GM19043 (cell line): ENCODE data around the gene ASCC3.
"Not testable (repeated sequence)": the region's sequence is repeated elsewhere in the genome, so short reads cannot be mapped to it uniquely, and the experiment has no call there.

Experiments used
- ATAC-seq: cut with Tn5 transposase; IDR thresholded peaks from one replicate; pipeline ENCODE4 v1.9.1; 2021; ENCODE audit warnings: low read depth; ENCODE audit not compliant: unreplicated experiment

The ASCC3 gene

DNA sequence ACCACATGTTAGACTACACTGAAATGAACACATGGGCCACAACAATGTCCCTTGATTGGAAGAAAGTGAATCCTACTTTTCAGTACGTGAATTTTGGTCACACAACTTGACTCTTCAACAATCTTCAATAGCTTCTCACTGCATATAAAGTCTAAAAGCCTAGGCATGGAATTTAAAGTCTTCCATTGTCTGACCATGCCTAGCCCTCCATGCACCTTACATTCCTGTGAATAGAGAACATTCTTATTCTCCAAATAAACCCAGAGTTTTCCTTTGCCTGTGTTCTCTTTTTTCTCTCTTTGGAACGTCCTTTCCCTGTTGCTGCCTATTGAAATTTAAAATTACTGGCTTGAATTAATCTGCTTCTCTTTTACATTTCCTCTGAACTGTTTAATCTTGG lies 207.5 kb downstream of the ASCC3 start:
- no peak for ATAC-seq

DNA sequence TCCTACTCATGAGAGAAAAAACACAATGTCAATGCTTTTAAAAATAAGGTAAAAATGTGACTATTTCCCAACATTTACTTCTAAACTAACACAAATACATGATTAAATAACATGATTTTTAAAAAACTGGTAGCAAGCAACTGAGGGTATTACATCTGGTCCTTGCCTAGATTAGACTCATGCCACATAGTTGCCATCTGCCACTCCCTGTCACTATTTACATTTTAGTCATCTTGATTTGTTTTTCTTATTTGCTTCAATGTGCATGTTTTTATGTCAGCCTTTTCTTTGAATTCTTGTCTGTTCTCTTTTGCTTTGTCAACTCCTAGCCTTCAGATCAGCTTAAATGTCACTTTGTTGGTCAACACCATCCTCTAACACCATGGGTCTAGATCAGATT lies 209.4 kb downstream of the ASCC3 start:
- no peak for ATAC-seq

DNA sequence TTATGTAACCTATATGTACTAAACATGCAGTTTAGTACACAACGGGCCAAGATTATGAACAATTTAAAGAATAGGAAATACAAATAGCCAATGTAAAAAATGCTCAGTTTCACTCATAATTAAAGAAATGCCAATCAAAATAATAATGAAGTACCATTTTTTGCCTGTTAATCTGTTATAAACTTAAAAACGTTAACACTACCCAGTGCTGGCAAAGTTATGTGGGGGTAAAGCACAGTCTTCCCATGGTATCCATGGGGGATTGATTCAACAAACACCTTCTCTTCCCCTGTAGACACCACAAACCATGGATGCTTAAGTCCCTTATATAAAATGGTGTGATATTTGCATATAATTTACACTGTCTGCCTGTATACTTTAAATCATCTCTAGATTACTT lies 211.1 kb downstream of the ASCC3 start:
- ATAC-seq, result no peak

DNA sequence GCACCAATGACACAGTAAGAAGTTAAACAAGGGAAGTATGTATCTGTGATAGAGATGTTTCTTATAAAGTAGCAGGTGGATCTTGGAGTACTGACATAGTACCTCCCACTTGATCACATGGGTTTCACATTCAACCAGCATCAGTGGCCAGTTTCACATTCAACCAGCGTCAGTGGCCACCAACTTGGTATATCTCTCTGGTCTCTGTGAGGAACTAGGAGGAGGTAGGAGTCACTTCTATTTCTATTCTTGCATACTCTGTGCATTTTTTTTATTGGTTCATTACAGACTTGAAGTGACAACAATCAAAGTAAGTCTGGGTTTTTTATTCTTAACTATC lies 216.1 kb downstream of the ASCC3 start:
- ATAC-seq, result peak; percentile 97

DNA sequence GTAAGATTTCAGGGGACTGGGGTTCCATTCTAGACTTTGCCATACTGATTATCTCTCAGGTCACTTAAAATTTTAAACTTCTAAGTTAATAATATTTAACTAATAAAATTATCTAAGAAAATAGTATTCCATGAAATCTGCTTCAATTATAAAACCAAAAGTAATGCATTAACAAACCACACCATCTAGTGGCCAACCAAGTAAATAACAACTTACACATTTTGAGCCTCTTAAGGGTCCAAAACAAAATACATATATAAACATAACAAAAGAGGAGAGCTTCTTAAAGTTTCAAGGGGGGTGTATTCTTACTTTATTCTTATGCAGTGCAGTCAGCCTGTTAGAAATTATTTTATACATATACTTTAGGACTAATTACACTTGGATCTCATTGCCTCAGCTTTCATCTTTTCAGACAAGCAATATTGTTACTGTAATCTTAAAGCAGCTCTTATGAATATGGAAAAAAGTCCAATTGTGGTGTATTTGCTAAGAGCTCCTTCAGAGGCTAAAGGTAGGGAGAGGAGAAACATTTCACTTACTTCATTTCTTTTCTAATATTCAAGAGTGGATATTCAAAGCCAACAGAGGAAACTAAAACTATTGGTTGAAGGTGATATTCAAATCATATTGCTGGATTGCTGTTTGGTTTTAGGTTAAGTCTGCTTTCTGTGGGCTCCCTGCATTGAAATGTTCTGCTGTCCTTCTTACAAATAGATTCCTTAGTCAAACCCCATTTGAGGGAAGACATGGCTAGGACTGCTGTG lies 216.7 kb downstream of the ASCC3 start:
- peak; percentile 26 for ATAC-seq

DNA sequence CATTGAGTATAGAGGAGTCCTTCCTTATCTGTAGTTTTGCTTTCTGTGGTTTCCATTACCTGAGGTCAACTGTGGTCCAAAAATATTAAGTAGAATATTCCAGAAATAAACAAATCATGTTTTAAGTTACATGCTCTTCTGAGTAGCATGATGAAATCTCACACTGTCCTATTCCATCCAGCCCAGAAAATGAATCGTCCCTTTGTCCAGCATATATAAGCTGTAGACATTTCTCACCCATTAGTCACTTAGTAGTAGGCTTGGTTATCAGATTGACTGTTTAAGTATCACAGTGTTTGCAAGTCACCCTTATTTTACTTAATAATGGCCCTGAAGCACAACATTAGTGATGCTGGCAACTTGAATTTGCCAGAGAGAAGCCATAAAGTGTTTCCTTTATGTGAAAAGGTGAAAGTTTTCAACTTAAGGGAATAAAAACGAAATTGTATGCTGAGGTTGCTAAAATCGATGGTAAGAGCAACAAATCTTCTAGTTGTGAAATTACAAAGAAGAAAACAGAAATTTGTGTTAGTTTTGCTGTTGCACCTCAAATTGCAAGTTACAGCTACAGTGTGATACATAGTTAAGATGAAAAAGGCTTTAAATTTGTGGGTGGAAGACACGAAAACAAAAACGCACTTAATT lies 217.8 kb downstream of the ASCC3 start:
- ATAC-seq, result no peak

DNA sequence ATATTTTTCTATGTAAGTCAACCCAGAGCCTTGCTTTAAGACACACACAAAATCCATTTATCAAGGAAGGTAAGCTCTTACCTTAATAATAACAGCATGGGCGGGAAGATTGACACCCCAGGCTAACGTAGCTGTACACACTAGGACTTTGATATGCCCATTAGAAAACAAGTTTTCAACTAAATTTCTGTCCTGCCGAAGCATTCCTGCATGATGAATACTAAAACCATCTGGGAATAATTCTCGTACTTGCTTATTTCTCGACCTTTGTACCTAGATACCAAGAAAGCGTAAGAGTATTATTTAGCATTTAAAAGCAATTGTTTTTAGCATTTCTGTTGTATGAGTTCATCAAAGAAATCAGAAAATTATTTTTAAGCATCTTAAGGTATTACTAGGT lies 218.9 kb downstream of the ASCC3 start:
- no peak for ATAC-seq

DNA sequence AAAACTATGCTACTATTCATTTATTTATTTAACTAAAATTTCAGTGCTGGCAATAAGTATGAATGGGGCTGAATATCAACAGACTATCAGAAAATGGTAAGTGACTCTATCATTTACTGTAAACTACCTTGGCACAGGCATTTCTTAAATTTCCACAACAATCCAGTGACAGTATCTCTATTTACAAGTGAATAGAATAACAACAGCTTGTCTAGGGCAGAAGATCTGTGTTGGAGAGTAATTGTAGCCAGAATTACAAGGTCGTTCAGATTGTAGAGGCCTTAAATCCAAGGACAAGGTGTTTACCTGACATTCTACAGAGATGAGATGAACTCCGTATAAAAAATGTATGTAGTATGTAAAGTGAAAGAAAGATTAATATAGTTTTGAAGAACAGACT lies 222.6 kb downstream of the ASCC3 start:
- no peak for ATAC-seq

DNA sequence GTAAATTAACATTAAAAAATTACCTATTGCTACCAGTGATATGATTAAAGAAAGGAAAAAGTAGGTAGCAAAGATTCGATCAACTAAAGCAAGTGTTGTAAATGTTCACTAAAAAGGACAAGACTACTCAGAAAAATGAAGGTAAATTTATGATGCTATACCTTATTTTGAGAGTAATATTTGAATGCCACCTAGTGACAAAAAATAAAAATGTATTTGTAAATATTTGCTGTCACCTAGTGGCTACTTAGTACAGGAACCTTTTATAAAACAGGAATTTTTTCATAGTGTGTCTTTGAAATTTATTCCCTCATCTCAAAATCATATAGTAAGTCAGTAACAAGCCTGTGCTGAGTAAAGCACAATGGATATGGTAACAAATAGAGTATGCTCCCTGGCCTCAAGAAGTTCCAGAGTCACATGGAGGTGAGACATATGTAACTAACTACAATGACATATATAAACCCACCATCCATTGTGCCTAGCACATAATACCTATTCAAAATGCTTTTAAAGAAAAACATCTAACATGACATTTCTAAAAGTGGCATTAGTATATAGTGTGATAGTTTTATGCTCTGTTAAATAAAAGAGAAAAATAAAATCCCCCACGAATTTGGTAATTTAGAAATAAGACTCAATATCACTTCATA lies 223.3 kb downstream of the ASCC3 start:
- no peak for ATAC-seq

DNA sequence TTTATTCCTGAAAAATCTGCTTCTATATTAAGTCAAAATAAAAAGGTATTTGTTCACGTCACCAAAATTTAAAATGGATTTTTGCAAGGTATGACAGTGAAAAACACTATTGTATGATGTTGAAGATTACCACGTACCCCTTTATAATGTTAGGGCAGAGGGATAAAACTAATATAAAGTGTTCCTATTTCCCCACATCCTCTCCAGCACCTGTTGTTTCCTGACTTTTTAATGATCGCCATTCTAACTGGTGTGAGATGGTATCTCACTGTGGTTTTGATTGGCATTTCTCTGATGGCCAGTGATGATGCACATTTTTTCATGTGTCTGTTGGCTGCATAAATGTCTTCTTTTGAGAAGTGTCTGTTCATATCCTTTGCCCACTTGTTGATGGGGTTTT lies 240.0 kb downstream of the ASCC3 start:
- not testable (repeated sequence) for ATAC-seq

DNA sequence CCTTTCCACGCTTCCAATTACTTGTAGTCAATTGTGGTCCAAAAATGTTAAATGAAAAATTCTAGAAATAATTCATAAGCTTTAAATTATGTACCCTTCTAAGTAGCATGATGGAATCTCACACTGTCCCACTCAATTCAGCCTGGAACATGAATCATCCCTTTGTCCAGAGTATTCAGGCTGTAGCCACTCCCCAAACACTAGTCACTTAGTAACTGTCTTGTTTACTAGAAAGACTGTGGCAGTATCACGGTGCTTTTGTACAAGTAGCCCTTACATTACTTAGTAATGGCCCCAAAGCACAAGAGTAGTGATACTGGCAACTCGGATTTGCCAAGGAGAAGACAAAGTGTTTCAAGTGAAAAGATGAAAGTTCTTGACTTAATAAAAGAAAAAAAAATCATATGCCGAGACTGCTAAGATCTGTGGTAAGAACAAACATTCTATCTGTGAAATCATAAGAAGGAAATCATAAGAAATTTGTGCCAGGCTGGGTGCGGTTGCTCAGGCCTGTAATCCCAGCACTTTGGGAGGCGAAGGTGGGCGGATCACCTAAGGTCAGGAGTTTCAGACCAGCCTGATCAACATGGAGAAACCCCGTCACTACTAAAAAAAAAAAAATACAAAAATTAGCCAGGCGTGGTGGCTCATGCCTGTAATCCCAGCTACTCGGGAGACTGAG lies 247.9 kb downstream of the ASCC3 start:
- no peak for ATAC-seq

DNA sequence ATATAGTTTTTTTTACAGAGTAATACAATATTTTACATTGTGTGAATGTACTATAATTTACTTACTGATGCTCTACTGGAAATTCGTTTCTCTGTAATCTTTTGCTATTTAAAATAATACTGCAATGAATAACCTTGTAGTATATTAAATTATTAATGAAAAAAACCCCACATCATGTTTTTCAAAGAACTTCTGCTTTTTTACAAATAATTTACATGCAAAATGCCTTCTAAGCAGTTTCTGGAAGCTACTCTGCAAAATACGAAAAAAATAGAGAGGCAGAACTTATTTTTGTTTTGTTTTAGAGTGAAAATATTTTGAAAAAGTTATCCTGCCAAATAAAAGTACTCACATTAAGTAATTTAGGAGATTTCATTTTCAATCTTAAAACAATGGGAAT lies 250.6 kb downstream of the ASCC3 start:
- ATAC-seq, result no peak

DNA sequence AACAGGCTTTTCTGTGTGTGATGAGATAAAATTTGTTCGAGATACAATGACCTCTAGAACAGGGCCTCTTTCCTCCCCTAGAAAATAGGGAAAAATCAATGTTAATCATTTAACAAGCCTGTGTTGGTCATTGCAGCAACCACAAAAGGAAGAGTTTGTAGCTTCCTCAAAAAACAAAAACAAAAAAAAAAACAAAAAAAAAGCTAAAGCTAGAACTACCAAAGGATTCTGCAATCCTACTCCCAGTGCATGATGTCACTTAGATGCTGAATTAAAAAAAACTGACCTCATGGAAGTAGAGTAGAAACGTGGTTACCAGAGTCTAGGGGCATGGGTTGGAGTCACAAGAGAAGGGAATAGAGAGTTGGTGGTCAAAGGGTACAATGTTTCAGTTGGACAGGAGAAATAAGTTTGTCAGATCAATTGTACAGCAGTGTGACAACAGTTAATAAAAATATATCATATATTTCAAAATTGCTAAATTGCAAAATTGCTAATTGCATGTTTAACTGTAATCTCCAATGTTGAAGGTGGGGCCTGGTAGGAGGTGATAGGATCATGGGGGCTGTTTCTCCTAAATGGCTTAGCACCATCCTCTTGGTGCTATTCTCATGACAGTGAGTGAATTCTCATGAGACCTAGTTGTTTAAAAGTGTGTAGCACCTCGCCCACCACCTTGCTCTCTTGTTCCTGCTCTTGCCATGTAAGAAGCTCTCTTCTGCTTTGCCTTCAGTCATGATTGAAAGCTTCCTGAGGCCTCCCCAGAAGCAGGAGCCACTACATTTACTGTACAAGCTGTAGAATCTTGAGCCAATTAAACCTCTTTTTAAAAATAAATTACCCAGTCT lies 253.0 kb downstream of the ASCC3 start:
- ATAC-seq, result no peak

DNA sequence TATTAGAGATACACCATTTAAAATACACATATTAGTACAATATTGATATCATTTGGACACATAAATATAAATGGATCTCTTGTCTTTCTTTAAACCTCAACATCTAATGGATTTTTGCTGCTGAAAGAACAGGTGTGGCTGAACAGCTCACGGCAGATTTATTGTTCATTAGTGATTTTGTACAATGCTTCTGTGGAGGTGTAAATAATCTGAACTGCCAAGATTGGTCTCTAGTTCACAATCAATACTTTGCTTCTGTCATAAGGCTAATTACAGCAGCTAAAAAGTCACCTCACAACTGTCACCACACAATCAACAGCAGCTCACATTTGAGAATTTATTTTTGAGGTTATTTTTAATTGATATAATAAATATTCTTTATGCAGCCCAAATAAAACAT lies 254.4 kb downstream of the ASCC3 start:
- ATAC-seq, result no peak

DNA sequence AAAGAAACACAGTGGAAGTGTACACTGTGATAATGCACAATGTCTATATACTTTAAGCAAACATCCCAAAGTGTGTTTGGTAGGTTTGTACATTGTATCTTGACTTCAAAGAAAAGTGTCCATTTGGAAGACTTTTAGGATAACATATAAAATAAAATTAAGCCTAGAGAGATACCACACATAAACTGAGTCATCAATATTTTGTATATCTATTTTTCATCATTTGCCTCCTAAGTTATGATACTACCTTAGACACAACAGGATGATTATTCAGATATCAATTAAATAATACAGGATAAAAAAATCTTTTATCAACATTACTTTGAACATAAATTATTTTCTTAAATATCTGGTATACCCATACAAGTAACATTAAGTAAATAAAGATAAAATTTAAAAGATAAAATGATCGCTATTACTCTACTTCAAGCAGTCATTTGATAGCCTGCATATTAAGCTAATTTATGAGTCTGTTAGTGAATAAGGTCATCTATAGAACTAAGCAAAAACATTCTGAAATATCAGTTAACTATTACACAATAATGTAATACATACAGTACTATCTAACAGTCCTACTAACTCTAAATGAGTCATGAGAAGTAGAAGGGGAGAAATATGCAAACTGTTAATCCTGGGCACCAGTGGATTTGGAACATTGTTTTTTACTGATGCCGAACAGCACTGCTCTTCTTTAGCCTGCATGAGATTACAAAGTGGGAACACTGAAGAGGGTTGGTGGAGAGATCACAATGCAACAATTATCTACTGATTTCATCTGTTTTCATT lies 258.0 kb downstream of the ASCC3 start:
- no peak for ATAC-seq

DNA sequence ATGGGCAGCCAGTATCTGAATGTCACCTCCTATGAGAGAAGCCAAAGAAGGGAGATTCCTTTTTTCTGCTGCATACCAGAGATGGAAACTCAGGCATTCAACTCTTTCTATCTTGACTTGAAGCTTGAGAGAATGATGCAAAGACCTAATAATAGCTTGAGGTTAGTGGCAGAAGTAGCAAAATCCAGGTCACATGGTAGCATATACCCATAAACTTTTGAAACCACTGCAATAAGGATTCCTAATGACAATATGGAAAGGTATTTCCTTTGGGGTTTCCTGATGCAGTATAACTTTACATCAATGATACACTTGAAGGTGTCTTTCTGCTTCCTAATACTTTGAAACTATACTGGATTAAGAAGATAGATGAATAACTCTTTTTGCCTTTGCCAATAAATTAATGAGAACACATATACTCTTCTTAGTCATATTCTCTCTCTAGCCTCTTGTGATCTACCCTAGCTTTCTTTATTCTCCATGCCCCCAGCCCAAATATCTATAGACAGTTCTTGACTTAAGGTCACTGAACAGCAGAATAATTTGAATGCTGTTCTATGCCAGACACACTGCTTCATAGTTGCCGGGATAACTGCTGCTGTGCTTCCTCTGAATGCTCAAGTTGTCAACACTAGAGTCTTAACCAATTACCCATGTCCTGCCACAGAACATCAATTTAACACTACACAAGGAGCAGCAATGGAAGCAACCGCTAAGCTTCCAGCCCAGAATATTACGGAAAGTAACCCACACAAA lies 260.9 kb downstream of the ASCC3 start:
- ATAC-seq, result no peak

DNA sequence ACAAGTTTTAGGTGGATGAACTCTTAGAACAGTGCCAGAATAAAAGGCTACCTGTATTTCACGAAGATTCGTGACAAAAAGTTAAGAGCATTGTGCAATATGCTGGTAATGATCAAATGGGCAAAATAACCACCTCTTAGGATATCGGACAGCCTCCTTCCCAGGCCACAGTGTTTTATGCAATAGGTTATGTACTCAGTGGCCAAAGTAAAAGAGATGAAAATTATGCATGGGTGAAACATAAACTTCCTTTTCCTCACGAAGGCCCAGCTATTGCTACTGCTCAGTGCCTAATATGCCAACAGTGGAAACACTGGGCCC lies 262.8 kb downstream of the ASCC3 start:
- ATAC-seq, result no peak

DNA sequence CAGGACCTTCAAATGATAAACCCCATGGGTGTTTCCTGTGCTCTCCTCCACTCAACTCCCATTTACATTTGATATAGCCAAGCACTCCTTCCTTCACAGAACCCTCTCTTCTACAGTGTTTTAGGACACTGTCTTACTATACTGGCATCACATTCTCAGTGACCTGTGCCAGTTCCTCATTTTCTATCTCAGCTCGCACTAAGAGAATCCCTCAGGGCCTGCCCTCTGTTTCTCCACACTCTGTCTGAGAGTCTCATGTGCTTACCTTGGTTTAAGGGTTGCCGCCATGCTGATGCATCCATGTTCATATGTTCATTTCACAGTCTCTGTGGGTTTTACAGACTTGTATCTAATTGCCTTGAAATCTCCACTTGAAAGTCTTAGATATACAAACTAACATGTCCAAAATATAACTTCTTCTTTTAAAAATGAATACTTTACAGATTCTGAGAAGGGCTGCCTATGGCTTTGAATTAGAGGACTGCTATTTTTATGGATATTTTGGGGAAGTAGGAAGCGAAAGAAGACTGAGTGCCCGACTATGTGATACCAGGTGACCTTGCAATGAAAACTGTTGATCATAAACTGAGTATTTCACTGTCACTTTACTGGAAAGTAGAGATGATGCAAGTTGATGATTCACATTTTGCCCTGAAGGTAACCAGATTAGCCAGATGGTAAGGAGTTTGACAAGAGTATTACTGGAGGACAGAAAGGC lies 263.3 kb downstream of the ASCC3 start:
- peak; percentile 54 for ATAC-seq

DNA sequence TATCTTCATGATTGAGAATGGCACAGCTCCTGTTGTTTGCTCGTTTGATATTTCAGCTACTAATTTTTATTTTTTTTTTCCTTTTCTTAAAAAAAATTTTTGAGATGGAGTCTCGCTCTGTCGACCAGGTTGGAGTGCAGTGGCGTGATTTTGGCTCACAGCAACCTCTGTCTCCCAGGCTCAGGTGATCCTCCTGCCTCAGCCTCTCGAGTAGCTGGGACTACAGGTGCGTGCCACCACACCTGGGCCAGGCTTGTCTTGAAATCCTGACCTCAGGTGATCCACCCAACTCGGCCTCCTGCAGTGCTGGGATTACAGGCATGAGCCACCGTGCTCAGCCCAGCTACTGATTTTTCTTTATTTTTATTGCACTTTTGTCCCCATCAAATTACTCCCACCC lies 266.2 kb downstream of the ASCC3 start:
- ATAC-seq, result no peak
